ENCODE measurements around the gene MED1. TPM values are rescaled to one million over a fixed set of nuclear protein-coding genes. Genes with fewer than 3 reads are reported as not detected.

The MED1 gene
- total RNA-seq, 1 donor from 2014 or later: 37.2 TPM

DNA sequence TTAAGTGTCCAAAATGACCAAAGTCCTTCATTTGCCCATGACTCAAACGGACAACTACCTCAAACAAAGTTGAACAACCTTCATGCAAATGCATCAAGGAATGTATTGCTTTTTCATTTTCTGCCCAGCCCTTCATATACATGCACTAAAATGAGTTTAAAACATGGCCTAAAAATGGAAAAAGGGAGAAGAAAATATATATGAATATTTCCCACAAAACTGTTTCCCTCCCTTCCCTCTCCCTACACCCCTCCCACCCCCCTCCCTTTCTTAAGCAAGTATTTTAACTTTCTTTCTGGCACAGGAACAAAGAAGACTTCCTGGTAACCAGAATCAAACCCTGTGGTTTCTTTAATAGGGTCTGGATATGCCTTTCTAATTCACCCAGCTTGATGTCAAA, 44.1 kb downstream of the MED1 start:
- intact Hi-C loops (cut with DNase I): no loop called here
- Histone ChIP-seq H3K27me3 (no peaks in the 10 kb centered on the region), H3K27ac (no peak overlapping the region), H3K9me3 (no peaks in the 10 kb centered on the region), H3K36me3 (peaks cover 62% of the 10 kb centered on the region), H3K4me1 (no peaks in the 10 kb centered on the region), H3K4me3 (no peak overlapping the region)
- no peak for TF ChIP-seq CTCF (IDR thresholded peaks at IDR 0.05)
- DNase-seq (no peak), ATAC-seq (no peak)

- intact Hi-C loops (cut with DNase I): no loop called here
- DNase-seq: no peak
- peaks cover under 1% of the 10 kb centered on the region for H3K4me1 ChIP-seq
These were observed 45.6 kb downstream of the MED1 start for GRCh38 chr17:39405436-39405835.

DNA sequence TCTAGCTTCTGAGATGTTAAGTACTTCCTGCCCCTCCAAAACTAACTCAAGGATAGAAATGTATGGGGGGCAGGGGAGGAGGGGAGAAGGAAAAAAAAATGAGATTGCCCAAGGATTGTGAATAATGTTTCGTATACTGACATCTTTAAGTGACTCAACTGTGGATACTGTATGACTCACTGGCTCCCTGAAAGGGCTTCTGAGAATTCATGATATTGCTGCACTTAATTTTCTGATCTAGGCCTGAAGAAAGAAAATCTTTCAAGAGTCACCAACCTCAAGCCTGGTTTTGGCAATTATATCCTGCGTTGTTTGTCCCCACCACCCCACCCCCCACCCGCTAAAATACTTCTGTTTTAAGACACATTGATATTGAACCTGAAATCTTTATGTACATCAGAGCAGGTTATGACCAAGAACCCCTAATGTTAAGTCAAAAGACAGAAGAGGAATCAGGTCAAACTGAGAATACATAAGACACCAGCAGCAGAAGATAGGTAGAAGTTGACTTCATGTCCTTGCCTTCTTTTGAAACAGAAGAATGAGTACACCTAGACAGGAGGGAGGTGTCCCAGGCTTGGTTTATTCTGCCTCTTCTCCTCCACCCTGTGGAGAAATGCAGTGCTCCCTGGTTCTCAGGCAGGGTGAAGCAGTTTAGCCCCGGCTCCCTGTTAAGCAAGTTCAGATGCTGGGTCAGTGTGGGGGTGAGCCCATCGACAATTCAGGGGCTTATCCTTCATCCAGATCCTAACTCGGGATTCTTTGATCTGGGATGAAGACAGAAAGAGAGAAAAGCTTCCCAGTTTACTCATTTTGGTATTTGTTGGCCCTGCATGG, 46.3 kb downstream of the MED1 start:
- no peak overlapping the region for H3K4me3 ChIP-seq
- no peaks in the 10 kb centered on the region for H3K27me3 ChIP-seq
- ATAC-seq (no peak), DNase-seq (no peak)
- H3K36me3 ChIP-seq: peaks cover 40% of the 10 kb centered on the region
- H3K4me1 ChIP-seq: peaks cover 8% of the 10 kb centered on the region
- H3K9me3 ChIP-seq: no peaks in the 10 kb centered on the region
- H3K27ac ChIP-seq: no peak overlapping the region
- intact Hi-C loops (cut with DNase I): no loop called here
- no peak for TF ChIP-seq CTCF (IDR thresholded peaks at IDR 0.05)

More at GRCh38 chr17:39405436-39405835, 45.6 kb downstream of the MED1 start:
- H3K9me3 ChIP-seq: no peaks in the 10 kb centered on the region
- ATAC-seq: no peak
- TF ChIP-seq CTCF (IDR thresholded peaks at IDR 0.05): no peak
- peaks cover 46% of the 10 kb centered on the region for H3K36me3 ChIP-seq
- H3K4me3 ChIP-seq: no peak overlapping the region
- no peak overlapping the region for H3K27ac ChIP-seq
- no peaks in the 10 kb centered on the region for H3K27me3 ChIP-seq

DNA sequence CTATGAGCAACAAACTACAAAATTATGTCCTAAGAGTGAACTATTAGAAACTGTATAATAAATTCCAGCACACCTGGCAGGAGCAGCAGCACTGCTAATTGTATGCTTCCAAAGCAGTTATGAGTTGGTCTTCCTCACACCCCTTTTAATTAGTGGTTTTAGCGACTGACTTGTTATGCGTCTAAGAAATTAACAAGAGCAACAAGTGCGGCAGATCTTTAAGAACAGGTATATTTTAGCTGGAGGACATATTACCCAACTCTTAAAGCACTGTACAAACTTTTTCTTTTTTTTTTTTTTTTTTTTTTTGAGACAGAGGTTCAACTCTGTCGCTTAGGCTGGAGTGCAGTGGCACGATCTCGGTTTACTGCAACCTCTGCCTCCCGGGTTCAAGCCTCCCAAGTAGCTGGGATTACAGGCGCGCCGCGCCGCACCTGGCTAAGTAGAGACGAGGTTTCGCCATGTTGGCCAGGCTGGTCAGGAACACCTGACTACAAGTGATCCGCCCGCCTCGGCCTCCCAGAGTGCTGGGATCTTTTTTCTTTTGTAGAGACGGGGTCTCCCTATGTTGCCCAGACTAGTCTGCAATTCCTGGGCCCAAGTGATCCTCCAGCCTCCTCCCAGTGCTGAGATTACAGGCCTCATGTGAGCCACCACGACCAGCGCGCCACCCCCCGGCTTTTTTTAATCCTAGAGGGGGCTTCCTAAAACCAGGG, 48.0 kb downstream of the MED1 start:
- Histone ChIP-seq H3K9me3 (no peaks in the 10 kb centered on the region), H3K27me3 (no peaks in the 10 kb centered on the region), H3K4me3 (peak overlapping the region; percentile 99), H3K4me1 (peaks cover 14% of the 10 kb centered on the region), H3K36me3 (peaks cover 23% of the 10 kb centered on the region), H3K27ac (no peak overlapping the region)
- ATAC-seq: no peak
- intact Hi-C loops (cut with DNase I): no loop called here
- no peak for TF ChIP-seq CTCF (IDR thresholded peaks at IDR 0.05)
- DNase-seq: no peak

DNA sequence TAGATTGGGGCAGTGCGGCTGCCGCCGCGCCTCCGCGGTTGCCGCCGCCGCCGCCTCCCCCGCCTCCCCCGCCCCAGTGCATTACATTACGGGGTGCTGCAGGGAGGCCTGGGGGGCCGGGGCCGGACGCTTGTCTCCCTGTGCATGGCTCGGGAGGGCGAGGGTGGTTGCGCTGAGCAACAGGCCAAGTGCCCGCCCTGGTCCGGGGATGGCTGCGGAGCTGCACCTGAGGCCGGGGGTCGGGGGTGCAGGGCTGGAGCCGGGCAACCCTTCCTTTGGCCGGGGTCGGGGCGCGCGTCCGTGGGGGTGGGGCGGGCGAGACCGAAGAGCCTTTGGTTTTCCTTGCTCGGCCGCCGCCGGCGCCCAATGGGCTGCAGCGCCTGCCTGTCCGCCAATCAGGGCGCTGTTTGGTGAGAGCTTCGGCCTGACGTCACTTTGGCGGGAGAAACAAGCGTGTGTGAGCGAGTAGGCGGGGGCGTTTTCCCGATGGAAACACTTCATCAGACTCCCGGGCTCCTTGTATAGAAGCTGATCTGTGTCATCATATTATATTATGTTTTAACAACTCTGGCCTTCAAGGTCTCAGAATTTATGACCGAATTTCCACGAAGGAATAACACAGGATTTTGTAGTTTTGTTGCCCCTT, 48.7 kb downstream of the MED1 start:
- TF ChIP-seq CTCF (IDR thresholded peaks at IDR 0.05): no peak
- Histone ChIP-seq H3K27me3 (no peaks in the 10 kb centered on the region), H3K4me1 (peaks cover 14% of the 10 kb centered on the region), H3K4me3 (peak overlapping the region; percentile 99), H3K9me3 (no peaks in the 10 kb centered on the region), H3K36me3 (peaks cover 18% of the 10 kb centered on the region), H3K27ac (peak overlapping the region; percentile 89)
- peak; percentile 95 for DNase-seq
- ATAC-seq: peak; percentile 90
- intact Hi-C loops (cut with DNase I): no loop called here
